H1 (cell line): ENCODE measurements around the gene RBP3. TPM values are rescaled to one million over a fixed set of nuclear protein-coding genes. Genes with fewer than 3 reads are reported as not detected.

Experiments used
- CTCF ChIA-PET: fragments of 300-600 bp; sonication (Branson Sonifier 250); formaldehyde crosslinking; loops from one replicate; lab custom pipeline; 2021; ENCODE audit not compliant: partially characterized antibody; lab: Charles Lee
- POLR2A ChIA-PET: fragments of 300-600 bp; sonication (Branson Sonifier 250); formaldehyde crosslinking; loops from one replicate; lab custom pipeline; 2021; ENCODE audit warnings: inconsistent platforms; ENCODE audit not compliant: partially characterized antibody; lab: Charles Lee
- DNase-seq, 2 experiments: peaks; one replicate each; pipeline versions ENCODE4 v3.0.0 to v3.0.0-alpha.2; 2010 to 2022; ENCODE audit warnings: low spot score in 2 of 2, low read depth in 1 of 2, mixed read lengths in 1 of 2
- FAIRE-seq: peaks from 2 replicates; lab custom pipeline; 2011; peaks lifted over from hg19 to GRCh38; lab: Jason Lieb, UNC
- H2AFZ ChIP-seq: 2 replicates; pipeline ENCODE4 v1.8.1; 2012; ENCODE audit warnings: low read length, inconsistent platforms
- H2AK5ac ChIP-seq: 2 replicates; pipeline ENCODE4 v1.6.1; 2013; ENCODE audit warnings: low read depth, low read length
- H2BK120ac ChIP-seq: replicated peaks from 2 replicates; pipeline ENCODE3; 2013; ENCODE audit warnings: low read depth, low read length, inconsistent platforms
- H2BK12ac ChIP-seq: 2 replicates; pipeline ENCODE4 v1.6.1; 2013; ENCODE audit warnings: low read depth, low read length
- H2BK15ac ChIP-seq: 2 replicates; pipeline ENCODE4 v1.6.1; 2013; ENCODE audit warnings: low read length
- H2BK20ac ChIP-seq: 2 replicates; pipeline ENCODE4 v1.6.1; 2013; ENCODE audit warnings: low read length
- H2BK5ac ChIP-seq: 2 replicates; pipeline ENCODE4 v1.6.1; 2013; ENCODE audit warnings: low read depth, low read length
- H3K14ac ChIP-seq: 2 replicates; pipeline ENCODE4 v1.6.1; 2013; ENCODE audit warnings: inconsistent platforms; ENCODE audit not compliant: insufficient read length
- H3K18ac ChIP-seq: 2 replicates; pipeline ENCODE4 v1.6.1; 2013; ENCODE audit warnings: low read length; ENCODE audit errors: extremely low read depth
- H3K23ac ChIP-seq: 2 replicates; pipeline ENCODE4 v1.6.1; 2013; ENCODE audit warnings: inconsistent platforms; ENCODE audit not compliant: insufficient read length
- H3K23me2 ChIP-seq: 2 replicates; pipeline ENCODE4 v1.6.1; 2013; ENCODE audit warnings: low read depth, low read length
- H3K27ac ChIP-seq: 2 replicates; pipeline ENCODE4 v1.6.1; 2011; ENCODE audit warnings: low read depth, low read length, inconsistent platforms
- H3K27me3 ChIP-seq, 4 experiments: replicated peaks in 1 of 4; 1 replicate in 1 of 4; 2 replicates in 3 of 4; pipeline versions ENCODE4 v1.6.1 to v1.8.1; 2011 to 2013; ENCODE audit warnings: low read length in 3 of 4, mild to moderate bottlenecking in 3 of 4, inconsistent platforms in 2 of 4, mixed read lengths in 2 of 4, moderate library complexity in 1 of 4; ENCODE audit not compliant: control insufficient read depth in 3 of 4, insufficient read depth in 3 of 4; ENCODE audit errors: extremely low read depth in 1 of 4
- H3K36me3 ChIP-seq, 4 experiments: 2 replicates each; pipeline versions ENCODE4 v1.6.1 to v1.8.1; 2011 to 2013; ENCODE audit warnings: mild to moderate bottlenecking in 4 of 4, low read length in 3 of 4, moderate library complexity in 2 of 4, control low read depth in 1 of 4, inconsistent platforms in 1 of 4; ENCODE audit not compliant: insufficient read depth in 4 of 4, control insufficient read depth in 2 of 4
- H3K4ac ChIP-seq: replicated peaks from 2 replicates; pipeline ENCODE3; 2013; ENCODE audit warnings: low read length, low read depth, mixed read lengths, inconsistent platforms; ENCODE audit not compliant: insufficient read length
- H3K4me1 ChIP-seq, 4 experiments: replicated peaks in 1 of 4; 1 replicate in 1 of 4; 2 replicates in 3 of 4; pipeline versions ENCODE4 v1.6.1 to v1.8.1; 2011 to 2013; ENCODE audit warnings: low read length in 3 of 4, inconsistent platforms in 2 of 4, mixed read lengths in 1 of 4; ENCODE audit not compliant: insufficient read depth in 4 of 4, control insufficient read depth in 3 of 4
- H3K4me2 ChIP-seq, 2 experiments: 2 replicates each; pipeline versions ENCODE4 v1.6.1 to v1.8.1; 2011 to 2013; ENCODE audit warnings: low read depth in 2 of 2, low read length in 2 of 2, control low read depth in 1 of 2, inconsistent platforms in 1 of 2, mild to moderate bottlenecking in 1 of 2; ENCODE audit not compliant: insufficient read depth in 1 of 2
- H3K4me3 ChIP-seq, 4 experiments: fragments of 200-600, 300-600 bp in 1 of 4; sonication (generic), shearing (Covaris generic), sonication (Bioruptor Twin) in 1 of 4; 2 replicates each; pipeline versions ENCODE4 v1.5.1 to v1.8.1; 2011 to 2016; ENCODE audit warnings: low read length in 4 of 4, low read depth in 3 of 4, control low read depth in 2 of 4, inconsistent platforms in 2 of 4, mild to moderate bottlenecking in 2 of 4, mixed read lengths in 1 of 4, moderate library complexity in 1 of 4; ENCODE audit not compliant: insufficient read depth in 2 of 4; ENCODE audit errors: extremely low read depth in 1 of 4
- H3K56ac ChIP-seq: replicated peaks from 2 replicates; pipeline ENCODE3; 2013; ENCODE audit warnings: low read depth, mild to moderate bottlenecking, mixed read lengths, low read length, inconsistent platforms; ENCODE audit not compliant: insufficient read length
- H3K79me1 ChIP-seq: 2 replicates; pipeline ENCODE4 v1.6.1; 2013; ENCODE audit warnings: low read depth, low read length, control low read depth
- H3K79me2 ChIP-seq, 2 experiments: 2 replicates each; pipeline versions ENCODE4 v1.6.1 to v1.8.1; 2012 to 2013; ENCODE audit warnings: low read length in 2 of 2, mild to moderate bottlenecking in 2 of 2, inconsistent platforms in 1 of 2; ENCODE audit not compliant: insufficient read depth in 2 of 2, control insufficient read depth in 1 of 2
- H3K9ac ChIP-seq, 4 experiments: replicated peaks in 1 of 4; 1 replicate in 1 of 4; 2 replicates in 3 of 4; pipeline versions ENCODE4 v1.6.1 to v1.8.1; 2011 to 2013; ENCODE audit warnings: low read depth in 3 of 4, low read length in 3 of 4, control low read depth in 2 of 4, mild to moderate bottlenecking in 2 of 4, moderate library complexity in 2 of 4, inconsistent platforms in 1 of 4; ENCODE audit errors: extremely low read depth in 1 of 4
- H3K9me3 ChIP-seq, 2 experiments: 2 replicates each; pipeline versions ENCODE4 v1.6.1 to v1.8.1; 2012 to 2013; ENCODE audit warnings: mild to moderate bottlenecking in 2 of 2, moderate library complexity in 2 of 2, control low read depth in 1 of 2, inconsistent platforms in 1 of 2, low read depth in 1 of 2, low read length in 1 of 2, mixed read lengths in 1 of 2; ENCODE audit not compliant: insufficient read depth in 2 of 2
- H4K20me1 ChIP-seq, 2 experiments: replicated peaks in 1 of 2; 2 replicates each; pipeline versions ENCODE3 to v1.8.1; 2011 to 2013; ENCODE audit warnings: inconsistent platforms in 2 of 2, low read length in 2 of 2, mild to moderate bottlenecking in 1 of 2; ENCODE audit not compliant: insufficient read depth in 2 of 2, control insufficient read depth in 1 of 2
- H4K5ac ChIP-seq: 2 replicates; pipeline ENCODE4 v1.6.1; 2013; ENCODE audit warnings: low read length, low read depth, mixed read lengths, inconsistent platforms; ENCODE audit not compliant: insufficient read length
- H4K8ac ChIP-seq: 2 replicates; pipeline ENCODE4 v1.8.0; 2013; ENCODE audit warnings: mild to moderate bottlenecking, moderate library complexity, low read length, inconsistent platforms; ENCODE audit not compliant: insufficient read depth; ENCODE audit errors: extremely low read depth
- H4K91ac ChIP-seq: replicated peaks from 2 replicates; pipeline ENCODE3; 2013; ENCODE audit warnings: low read length, mixed read lengths, inconsistent platforms; ENCODE audit not compliant: insufficient read length
- SRF ChIP-seq: IDR thresholded peaks from 2 replicates; pipeline ENCODE4 v1.6.1; 2011; ENCODE audit warnings: mild to moderate bottlenecking, low read depth, low read length, moderate library complexity
- ZNF274 ChIP-seq: IDR thresholded peaks from 2 replicates; pipeline ENCODE4 v1.7.0; 2012; ENCODE audit warnings: low read length, borderline replicate concordance; ENCODE audit errors: extremely low read depth
- WGBS, 2 experiments: shearing (Covaris generic) in 1 of 2; methylation state at CpG; one replicate each; pipeline versions ENCODE4 v1.1.6 to v1.1.7; 2013 to 2015; ENCODE audit warnings: low lambda C conversion rate in 2 of 2, mixed read lengths in 2 of 2, inconsistent platforms in 1 of 2, low coverage in 1 of 2, missing lambda C conversion rate in 1 of 2; ENCODE audit not compliant: insufficient replicate concordance in 2 of 2, insufficient coverage in 1 of 2, insufficient read length in 1 of 2; ENCODE audit errors: extremely low coverage in 1 of 2, missing lambda C conversion rate in 1 of 2; 5-methylcytosine and 5-hydroxymethylcytosine counted together
- polyA plus RNA-seq, 7 experiments: library from polyadenylated mRNA; depleted of rRNA in 3 of 7; stranded (reverse) in 5 of 7; unstranded in 2 of 7; fragments of >200 nt in 5 of 7; fragments of 200-250 nt in 2 of 7; gene quantifications; 1 replicate in 5 of 7; 2 replicates in 1 of 7; 4 replicates in 1 of 7; pipeline versions ENCODE4 v1.2.1 to v1.2.3, GENCODE V29; 2011 to 2013; ENCODE audit warnings: missing spikeins in 2 of 7, mixed read lengths in 2 of 7
- total RNA-seq: library from RNA; stranded (reverse); fragmentation: NEBNext Ultra II Directional; extraction: Animal tissue kit (Norgen Biotek cat#: 25700); gene quantifications from 2 replicates; pipeline ENCODE4 v1.2.1, GENCODE V29; 2021

RBP3 gene
- total and polyA plus RNA-seq, 2 of the 8 experiments (the other 6 are each of a cell fraction or from before 2014, with no cell fraction given) = not detected

- H3K23ac ChIP-seq = no peak overlapping the region
- 89% methylated on average over 5 of the region's 5 CpGs; no CpG with 5 or more reads in 1 of the 2 experiments for WGBS, 2 experiments
- CTCF ChIA-PET = interaction anchor here (1.3 to 1.5 kb wide), 2 partner anchors 16 to 18 kb away, joined by 3 read pairs; no protein-coding TSS in a partner anchor
These were observed 12.3 kb upstream of the RBP3 start for GRCh38 chr10:47335906-47336305.

More at GRCh38 chr10:47335906-47336305, 12.3 kb upstream of the RBP3 start:
- FAIRE-seq = no peak
- no peak overlapping the region for H2BK5ac ChIP-seq
- no peaks in the 10 kb centered on the region for H3K36me3 ChIP-seq
- H3K27me3 ChIP-seq = no peaks in the 10 kb centered on the region
- no peaks in the 10 kb centered on the region; a peak in 2 of 7 replicates for H3K4me1 ChIP-seq
- H4K91ac ChIP-seq = no peak overlapping the region
- no peak overlapping the region for H3K4me2 ChIP-seq
- H2BK120ac ChIP-seq = no peak overlapping the region
- no peak overlapping the region for H4K8ac ChIP-seq
- TF ChIP-seq ZNF274 (no peak), SRF (no peak)
- H2AK5ac ChIP-seq = no peak overlapping the region
- H3K9ac ChIP-seq = no peak overlapping the region
- H2BK12ac ChIP-seq = no peak overlapping the region
- no peaks in the 10 kb centered on the region for H3K79me2 ChIP-seq
- no peak overlapping the region for H3K14ac ChIP-seq
- no peak overlapping the region for H2BK20ac ChIP-seq
- H3K4ac ChIP-seq = no peak overlapping the region
- H3K79me1 ChIP-seq = no peaks in the 10 kb centered on the region
- H3K18ac ChIP-seq = no peak overlapping the region
- H3K27ac ChIP-seq = no peak overlapping the region
- no peak overlapping the region for H2BK15ac ChIP-seq
- H3K4me3 ChIP-seq = no peak overlapping the region
- no peaks in the 10 kb centered on the region for H4K20me1 ChIP-seq
- H3K9me3 ChIP-seq = no peaks in the 10 kb centered on the region
- H3K56ac ChIP-seq = no peak overlapping the region
- H2AFZ ChIP-seq = no peak overlapping the region
- H4K5ac ChIP-seq = no peak overlapping the region
- H3K23me2 ChIP-seq = no peaks in the 10 kb centered on the region
- no peak for DNase-seq
- POLR2A ChIA-PET = no interaction called here
